HK-2 (cell line): ENCODE results near the gene MAPKBP1.

Source experiments
- DNase-seq: peaks from one replicate; pipeline ENCODE4 v3.0.0-alpha.2; 2018; ENCODE audit not compliant: unreplicated experiment

The MAPKBP1 gene

GRCh38 chr15:41848631-41849030 is 74.3 kb downstream of the MAPKBP1 start:
- no peak for DNase-seq

GRCh38 chr15:41849204-41849603 is 74.9 kb downstream of the MAPKBP1 start:
- DNase-seq: no peak

GRCh38 chr15:41849861-41850260 is 75.6 kb downstream of the MAPKBP1 start:
- no peak for DNase-seq

GRCh38 chr15:41850482-41851166 is 76.3 kb downstream of the MAPKBP1 start:
- DNase-seq: no peak

GRCh38 chr15:41851167-41851523 is 76.9 kb downstream of the MAPKBP1 start:
- DNase-seq: no peak

GRCh38 chr15:41851755-41852370 is 77.6 kb downstream of the MAPKBP1 start:
- no peak for DNase-seq

GRCh38 chr15:41852736-41853590 is 78.7 kb downstream of the MAPKBP1 start:
- DNase-seq: no peak

- DNase-seq: no peak
Measured at GRCh38 chr15:41853831-41854230, 79.5 kb downstream of the MAPKBP1 start.

- DNase-seq: no peak
Measured at GRCh38 chr15:41854443-41854842, 80.2 kb downstream of the MAPKBP1 start.

- no peak for DNase-seq
Measured at GRCh38 chr15:41855261-41855961, 81.1 kb downstream of the MAPKBP1 start.

GRCh38 chr15:41856262-41856661 is 82.0 kb downstream of the MAPKBP1 start:
- DNase-seq: no peak

GRCh38 chr15:41856716-41857115 is 82.4 kb downstream of the MAPKBP1 start:
- DNase-seq: no peak

GRCh38 chr15:41857316-41857715 is 83.0 kb downstream of the MAPKBP1 start:
- no peak for DNase-seq

GRCh38 chr15:41858756-41859155 is 84.5 kb downstream of the MAPKBP1 start:
- DNase-seq: no peak

- DNase-seq: no peak
Measured at GRCh38 chr15:41860049-41860828, 86.0 kb downstream of the MAPKBP1 start.

- no peak for DNase-seq
Measured at GRCh38 chr15:41861736-41862356, 87.6 kb downstream of the MAPKBP1 start.

GRCh38 chr15:41862515-41863116 is 88.3 kb downstream of the MAPKBP1 start:
- DNase-seq: no peak

- DNase-seq: no peak
Measured at GRCh38 chr15:41865490-41866055, 91.3 kb downstream of the MAPKBP1 start.

- no peak for DNase-seq
Measured at GRCh38 chr15:41866263-41866703, 92.0 kb downstream of the MAPKBP1 start.
